Mammary epithelial cell (primary cell): ENCODE measurements around the gene TRIP11.

Source experiments
- EZH2 ChIP-seq: IDR thresholded peaks from 2 replicates; pipeline ENCODE4 v1.6.1; 2012; ENCODE audit warnings: low read length, inconsistent platforms, borderline replicate concordance
- TF ChIP-seq, protein P1 (sequence below), 2 donors: IDR thresholded peaks in 1 of 2; conservative IDR thresholded peaks in 1 of 2; 2 replicates each; pipeline ENCODE4 v1.5.1; 2011 to 2012; ENCODE audit warnings: inconsistent platforms in 2 of 2, low read length in 2 of 2, mild to moderate bottlenecking in 2 of 2, control low read depth in 1 of 2, low read depth in 1 of 2; ENCODE audit not compliant: insufficient read depth in 1 of 2; ENCODE audit errors: extremely low read depth in 1 of 2

DNA sequence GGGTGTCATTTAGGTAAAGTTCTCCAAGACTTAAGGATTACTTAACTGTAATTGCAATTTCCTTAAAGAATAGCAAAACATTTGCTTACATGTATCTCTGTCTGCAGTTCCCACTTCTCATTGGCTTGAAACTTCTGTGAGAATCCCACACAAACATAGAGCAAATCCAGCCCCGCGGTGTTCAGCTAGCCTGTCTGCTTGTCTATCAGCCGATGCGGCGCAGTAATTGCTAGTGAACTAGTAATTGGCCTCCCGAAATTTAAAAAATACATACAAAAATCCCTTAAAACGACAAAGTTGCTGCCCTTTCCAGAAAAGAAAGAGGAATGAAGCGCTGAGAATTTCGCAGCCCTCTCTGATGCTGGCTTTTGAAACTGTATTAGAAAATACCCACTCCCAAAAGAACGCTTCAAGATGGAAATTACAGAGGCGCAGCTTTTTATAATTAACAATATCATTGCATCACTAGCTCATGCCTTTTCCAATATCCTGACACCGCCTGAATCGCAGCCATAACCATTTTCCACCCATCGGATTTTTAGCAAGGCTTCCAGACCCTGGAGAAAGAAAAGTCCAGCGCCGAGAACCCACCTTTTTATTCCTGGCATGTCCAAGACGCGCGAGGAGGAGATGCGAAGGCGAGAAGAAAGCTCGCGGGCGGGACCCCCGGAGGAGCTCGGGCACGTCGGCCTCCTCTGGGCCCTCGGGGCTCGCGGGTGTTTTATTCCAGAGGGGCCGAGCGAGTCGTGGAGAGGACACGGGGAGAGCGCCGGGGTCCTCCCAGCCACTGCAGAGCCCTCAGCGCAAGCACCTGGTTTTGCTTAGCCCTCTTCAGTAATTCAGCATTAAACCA is 93.0 kb downstream of the TRIP11 start:
- TF ChIP-seq, protein P1, sequence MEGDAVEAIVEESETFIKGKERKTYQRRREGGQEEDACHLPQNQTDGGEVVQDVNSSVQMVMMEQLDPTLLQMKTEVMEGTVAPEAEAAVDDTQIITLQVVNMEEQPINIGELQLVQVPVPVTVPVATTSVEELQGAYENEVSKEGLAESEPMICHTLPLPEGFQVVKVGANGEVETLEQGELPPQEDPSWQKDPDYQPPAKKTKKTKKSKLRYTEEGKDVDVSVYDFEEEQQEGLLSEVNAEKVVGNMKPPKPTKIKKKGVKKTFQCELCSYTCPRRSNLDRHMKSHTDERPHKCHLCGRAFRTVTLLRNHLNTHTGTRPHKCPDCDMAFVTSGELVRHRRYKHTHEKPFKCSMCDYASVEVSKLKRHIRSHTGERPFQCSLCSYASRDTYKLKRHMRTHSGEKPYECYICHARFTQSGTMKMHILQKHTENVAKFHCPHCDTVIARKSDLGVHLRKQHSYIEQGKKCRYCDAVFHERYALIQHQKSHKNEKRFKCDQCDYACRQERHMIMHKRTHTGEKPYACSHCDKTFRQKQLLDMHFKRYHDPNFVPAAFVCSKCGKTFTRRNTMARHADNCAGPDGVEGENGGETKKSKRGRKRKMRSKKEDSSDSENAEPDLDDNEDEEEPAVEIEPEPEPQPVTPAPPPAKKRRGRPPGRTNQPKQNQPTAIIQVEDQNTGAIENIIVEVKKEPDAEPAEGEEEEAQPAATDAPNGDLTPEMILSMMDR (conservative IDR thresholded peaks at IDR 0.05 in 1 of 2, IDR thresholded peaks at IDR 0.05 in 1 of 2; ENCODE audit: extremely low read depth in 1 of 2, insufficient read depth in 1 of 2, low read depth in 1 of 2, low read length in 2 of 2): no peak
- TF ChIP-seq EZH2: peak; percentile 54
